Right ventricle myocardium inferior (tissue), 1 donor: ENCODE data around the gene P2RX6. TPM values are rescaled to one million over a fixed set of nuclear protein-coding genes. Genes with fewer than 3 reads are reported as not detected.
"Not testable (repeated sequence)": the region's sequence is repeated elsewhere in the genome, so short reads cannot be mapped to it uniquely, and the experiment has no call there.

ENCODE experiments used
- ATAC-seq: fragments of 200-7000 bp; cut with Tn5 transposase; one replicate; pipeline ENCODE4 v1.9.1; 2020; ENCODE audit warnings: mild to moderate bottlenecking, moderate library complexity
- DNase-seq: peaks from one replicate; pipeline ENCODE4 v3.0.0; 2021; ENCODE audit errors: missing footprints
- intact Hi-C: fragments of 100-400 bp; cut with DNase I; formaldehyde crosslinking; loops from one replicate; pipeline ENCODE4 v1.11.0; 2022
- total RNA-seq: library from RNA; stranded (reverse); fragmentation: NEBNext Ultra II Directional; extraction: Animal tissue kit (Norgen Biotek cat#: 25700); gene quantifications from one replicate; pipeline ENCODE4 v1.2.1, GENCODE V29; 2021
- donor health status: DM: no; HTN: yes; CAD: no; lungs with severe emphysema.

The P2RX6 gene
- total RNA-seq, 1 donor from 2014 or later, result 2.8 TPM

- DNase-seq, result peak; percentile 98
- peak; percentile 97 for ATAC-seq
- intact Hi-C loops, result loop anchor here (1.0 to 10.0 kb wide), 2 partner anchors 19 to 87 kb away; partner anchors contain the start of genes CRKL and LZTR1
Observed at GRCh38 chr22:21001601-21002325, 13.2 kb upstream of the P2RX6 start, which contains the start of gene THAP7. THAP7 (minus strand) TSS chr22:21002118; CDS start chr22:21001911, 207 bp downstream.

- ATAC-seq (no peak), DNase-seq (no peak)
- intact Hi-C loops, result loop anchor here (10.0 kb wide), 1 partner anchor 89 kb away; the partner anchor contains the start of gene CRKL
Observed at GRCh38 chr22:21003782-21004181, 11.2 kb upstream of the P2RX6 start.

- intact Hi-C loops, result loop anchor here (10.0 kb wide), 1 partner anchor 94 kb away; the partner anchor contains the start of gene CRKL
- ATAC-seq, DNase-seq: not testable (repeated sequence)
Observed at GRCh38 chr22:21009208-21009607, 5.8 kb upstream of the P2RX6 start.

- intact Hi-C loops, result loop anchor here (10.0 kb wide), 1 partner anchor 95 kb away; the partner anchor contains the start of gene CRKL
- no peak for ATAC-seq
Observed at GRCh38 chr22:21009638-21010425, 5.1 kb upstream of the P2RX6 start.

GRCh38 chr22:21010426-21011113 is 4.4 kb upstream of the P2RX6 start:
- DNase-seq (no peak), ATAC-seq (no peak)
- intact Hi-C loops, result no loop called here

More at GRCh38 chr22:21009638-21010425, 5.1 kb upstream of the P2RX6 start:
- DNase-seq, result no peak

GRCh38 chr22:21012446-21013407 is 2.2 kb upstream of the P2RX6 start:
- DNase-seq (no peak), ATAC-seq (no peak)
- intact Hi-C loops, result no loop called here

- ATAC-seq, result no peak
- intact Hi-C loops, result no loop called here
- no peak for DNase-seq
Observed at GRCh38 chr22:21013657-21014201, 1.2 kb upstream of the P2RX6 start.

- DNase-seq (peak; percentile 94), ATAC-seq (peak; percentile 90)
- intact Hi-C loops, result no loop called here
Observed at GRCh38 chr22:21014202-21014725, 701 bp upstream of the P2RX6 start.

GRCh38 chr22:21015466-21016006 is 571 bp downstream of the P2RX6 start:
- intact Hi-C loops, result no loop called here
- DNase-seq, result no peak
- ATAC-seq, result no peak

- ATAC-seq (no peak), DNase-seq (no peak)
- intact Hi-C loops, result no loop called here
Observed at GRCh38 chr22:21016644-21017420, 1.9 kb downstream of the P2RX6 start.

- ATAC-seq (no peak), DNase-seq (no peak)
- intact Hi-C loops, result no loop called here
Observed at GRCh38 chr22:21018314-21018713, 3.3 kb downstream of the P2RX6 start.

GRCh38 chr22:21020802-21021429 is 6.0 kb downstream of the P2RX6 start:
- no peak for ATAC-seq
- intact Hi-C loops, result no loop called here
- no peak for DNase-seq

- intact Hi-C loops, result no loop called here
- ATAC-seq (no peak), DNase-seq (no peak)
Observed at GRCh38 chr22:21022507-21022906, 7.5 kb downstream of the P2RX6 start.

- intact Hi-C loops, result no loop called here
- ATAC-seq (no peak), DNase-seq (no peak)
Observed at GRCh38 chr22:21022955-21023614, 8.1 kb downstream of the P2RX6 start.

GRCh38 chr22:21025266-21025665 is 10.3 kb downstream of the P2RX6 start:
- no peak for ATAC-seq
- DNase-seq, result no peak
- intact Hi-C loops, result no loop called here
